K562 (cell line): ENCODE results near the gene UBE2K.
"Not testable (repeated sequence)": the region's sequence is repeated elsewhere in the genome, so short reads cannot be mapped to it uniquely, and the experiment has no call there.

Experiments used
- BRF2 ChIP-seq: IDR thresholded peaks from 3 replicates; pipeline ENCODE4 v1.6.1; 2011; ENCODE audit warnings: borderline replicate concordance, mild to moderate bottlenecking; ENCODE audit not compliant: insufficient read length, insufficient read depth
- GABPA ChIP-seq: fragments of 200-800 bp; sonication (Bioruptor generic); conservative IDR thresholded peaks from 2 replicates; pipeline ENCODE4 v1.6.1; 2016; ENCODE audit warnings: low read depth, missing genetic modification characterization, missing compliant biosample characterization
- GATAD2B ChIP-seq: fragments of 450-650 bp; IDR thresholded peaks from 2 replicates; pipeline ENCODE4 v1.6.1; 2017; ENCODE audit warnings: mild to moderate bottlenecking, borderline replicate concordance
- GTF2F1 ChIP-seq: IDR thresholded peaks from 2 replicates; pipeline ENCODE4 v1.6.1; 2011; ENCODE audit warnings: low read depth, low read length, improper control_type of control experiment
- NCOA2 ChIP-seq, 2 experiments: fragments of 450-650 bp; IDR thresholded peaks; 2 replicates each; pipeline ENCODE4 v1.6.1; 2018; ENCODE audit warnings: mild to moderate bottlenecking in 2 of 2, moderate library complexity in 1 of 2; ENCODE audit not compliant: partially characterized antibody in 2 of 2
- NFYB ChIP-seq: IDR thresholded peaks from 2 replicates; pipeline ENCODE4 v1.6.1; 2011; ENCODE audit warnings: mild to moderate bottlenecking, moderate library complexity; ENCODE audit not compliant: insufficient read length; ENCODE audit errors: extremely low read depth
- POLR2A ChIP-seq: fragments of 450-650 bp; conservative IDR thresholded peaks from 2 replicates; pipeline ENCODE4 v1.6.1; 2016
- PTRF ChIP-seq: fragments of 450-650 bp; IDR thresholded peaks from 2 replicates; pipeline ENCODE4 v1.6.1; 2016; ENCODE audit warnings: mild to moderate bottlenecking, missing genetic modification characterization, missing compliant biosample characterization
- SIN3B ChIP-seq: fragments of 450-650 bp; IDR thresholded peaks from 2 replicates; pipeline ENCODE4 v1.6.1; 2017; ENCODE audit warnings: low read depth, mild to moderate bottlenecking, moderate library complexity
- TCF7L2 ChIP-seq: fragments of 150-350 bp; IDR thresholded peaks from 2 replicates; pipeline ENCODE4 v1.6.1; 2016; ENCODE audit warnings: low read depth, mild to moderate bottlenecking, low read length, moderate library complexity
- TF ChIP-seq, protein P1 (sequence below), 2 experiments: IDR thresholded peaks; 2 replicates each; pipeline ENCODE4 v1.6.1; 2012; ENCODE audit warnings: improper control_type of control experiment in 2 of 2, low read depth in 2 of 2, low read length in 2 of 2, borderline replicate concordance in 1 of 2

- TF ChIP-seq PTRF (tag); BRF2; NFYB; GTF2F1; TCF7L2; GATAD2B; NCOA2 (IDR thresholded peaks at IDR 0.05; ENCODE audit: partially characterized antibody in 2 of 2); GABPA (tag); SIN3B; POLR2A: not testable (repeated sequence)
- TF ChIP-seq, protein P1, sequence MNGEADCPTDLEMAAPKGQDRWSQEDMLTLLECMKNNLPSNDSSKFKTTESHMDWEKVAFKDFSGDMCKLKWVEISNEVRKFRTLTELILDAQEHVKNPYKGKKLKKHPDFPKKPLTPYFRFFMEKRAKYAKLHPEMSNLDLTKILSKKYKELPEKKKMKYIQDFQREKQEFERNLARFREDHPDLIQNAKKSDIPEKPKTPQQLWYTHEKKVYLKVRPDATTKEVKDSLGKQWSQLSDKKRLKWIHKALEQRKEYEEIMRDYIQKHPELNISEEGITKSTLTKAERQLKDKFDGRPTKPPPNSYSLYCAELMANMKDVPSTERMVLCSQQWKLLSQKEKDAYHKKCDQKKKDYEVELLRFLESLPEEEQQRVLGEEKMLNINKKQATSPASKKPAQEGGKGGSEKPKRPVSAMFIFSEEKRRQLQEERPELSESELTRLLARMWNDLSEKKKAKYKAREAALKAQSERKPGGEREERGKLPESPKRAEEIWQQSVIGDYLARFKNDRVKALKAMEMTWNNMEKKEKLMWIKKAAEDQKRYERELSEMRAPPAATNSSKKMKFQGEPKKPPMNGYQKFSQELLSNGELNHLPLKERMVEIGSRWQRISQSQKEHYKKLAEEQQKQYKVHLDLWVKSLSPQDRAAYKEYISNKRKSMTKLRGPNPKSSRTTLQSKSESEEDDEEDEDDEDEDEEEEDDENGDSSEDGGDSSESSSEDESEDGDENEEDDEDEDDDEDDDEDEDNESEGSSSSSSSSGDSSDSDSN (IDR thresholded peaks at IDR 0.05; ENCODE audit: borderline replicate concordance in 1 of 2, low read depth in 2 of 2, low read length in 2 of 2) = not testable (repeated sequence)
Measured at GRCh38 chr4:39681003-39681402, 16.9 kb upstream of the UBE2K start.
